Esophagus mucosa (tissue), 1 donor: ENCODE data around the gene POLD3. TPM values are rescaled to one million over a fixed set of nuclear protein-coding genes. Genes with fewer than 3 reads are reported as not detected.

Source experiments
- total RNA-seq: library from RNA; stranded (reverse); gene quantifications from one replicate; pipeline ENCODE4 v1.2.4, GENCODE V29; 2023
- donor health status: DM: yes; HTN: yes; CAD: no.

POLD3 gene
- total RNA-seq, 1 donor from 2014 or later: 13.5 TPM

Other genes with a start within 250 kb of the POLD3 start
- 1.1 TPM for gene PGM2L1, start 194.1 kb upstream of the POLD3 start, total RNA-seq
- gene KCNE3, start 125.0 kb upstream of the POLD3 start, total RNA-seq: 2.5 TPM
- 2.4 TPM for gene LIPT2, start 98.9 kb upstream of the POLD3 start, total RNA-seq
- gene CHRDL2, start 138.8 kb downstream of the POLD3 start, total RNA-seq: 2.0 TPM
- 12.4 TPM for gene RNF169, start 156.3 kb downstream of the POLD3 start, total RNA-seq